DOHH2 (cell line): ENCODE data around the gene EPS8L3.

Experiments used
- H3F3A ChIP-seq: fragments of 200-600 bp; sonication (generic), shearing (Covaris generic); 2 replicates; pipeline ENCODE4 v1.6.0; 2016; ENCODE audit warnings: antibody characterized with exemption, mild to moderate bottlenecking; ENCODE audit not compliant: control insufficient read depth, insufficient read depth
- H3K27ac ChIP-seq: fragments of 200-600 bp; sonication (generic); 2 replicates; pipeline ENCODE4 v1.5.1; 2014; ENCODE audit warnings: low read depth, mild to moderate bottlenecking, low read length, moderate library complexity
- H3K27me3 ChIP-seq: fragments of 200-600 bp; sonication (generic); 2 replicates; pipeline ENCODE4 v1.6.1; 2014; ENCODE audit warnings: mild to moderate bottlenecking, low read length, mixed read lengths; ENCODE audit not compliant: control insufficient read depth
- H3K36me3 ChIP-seq: fragments of 200-600 bp; sonication (generic); 2 replicates; pipeline ENCODE4 v1.6.1; 2014; ENCODE audit warnings: mild to moderate bottlenecking, low read length, moderate library complexity, mixed read lengths; ENCODE audit not compliant: control insufficient read depth
- H3K4me1 ChIP-seq: fragments of 200-600 bp; sonication (generic); 2 replicates; pipeline ENCODE4 v1.6.1; 2014; ENCODE audit warnings: mild to moderate bottlenecking, low read length, mixed read lengths; ENCODE audit not compliant: control insufficient read depth
- H3K4me2 ChIP-seq: fragments of 200-600 bp; sonication (generic); 2 replicates; pipeline ENCODE4 v1.6.0; 2014; ENCODE audit warnings: mild to moderate bottlenecking, low read length, moderate library complexity
- H3K4me3 ChIP-seq: fragments of 200-600 bp; sonication (generic); 2 replicates; pipeline ENCODE4 v1.5.1; 2014; ENCODE audit warnings: mild to moderate bottlenecking, low read length, mixed read lengths
- H3K79me2 ChIP-seq: fragments of 200-600 bp; sonication (generic); 2 replicates; pipeline ENCODE4 v1.6.1; 2014; ENCODE audit warnings: mild to moderate bottlenecking, low read length, mixed read lengths; ENCODE audit not compliant: control insufficient read depth
- H3K9me2 ChIP-seq: fragments of 200-600 bp; sonication (generic); replicated peaks from 2 replicates; pipeline ENCODE4 v1.6.1; 2014; ENCODE audit warnings: mild to moderate bottlenecking, low read length, mixed read lengths; ENCODE audit not compliant: control insufficient read depth
- H3K9me3 ChIP-seq: fragments of 200-600 bp; sonication (generic); 2 replicates; pipeline ENCODE4 v1.6.1; 2014; ENCODE audit warnings: antibody characterized with exemption, low read length, mixed read lengths; ENCODE audit not compliant: control insufficient read depth, insufficient read depth
- H4K20me1 ChIP-seq: fragments of 200-600 bp; sonication (generic); 2 replicates; pipeline ENCODE4 v1.6.0; 2014; ENCODE audit warnings: low read depth, mild to moderate bottlenecking, antibody characterized with exemption, low read length, moderate library complexity; ENCODE audit not compliant: control insufficient read depth, insufficient read depth
- EZH2phosphoT487 ChIP-seq: fragments of 200-600 bp; sonication (generic); IDR thresholded peaks from 2 replicates; pipeline ENCODE4 v1.6.1; 2017; ENCODE audit warnings: borderline replicate concordance, mild to moderate bottlenecking, antibody characterized with exemption, low read length, moderate library complexity, mixed read lengths
- TF ChIP-seq, protein P1 (sequence below): fragments of 200-600 bp; sonication (generic); IDR thresholded peaks from one replicate; pipeline ENCODE4 v1.5.1; 2014; ENCODE audit warnings: antibody characterized with exemption, mild to moderate bottlenecking, low read depth, low read length; ENCODE audit not compliant: poor library complexity, severe bottlenecking

EPS8L3 gene

DNA sequence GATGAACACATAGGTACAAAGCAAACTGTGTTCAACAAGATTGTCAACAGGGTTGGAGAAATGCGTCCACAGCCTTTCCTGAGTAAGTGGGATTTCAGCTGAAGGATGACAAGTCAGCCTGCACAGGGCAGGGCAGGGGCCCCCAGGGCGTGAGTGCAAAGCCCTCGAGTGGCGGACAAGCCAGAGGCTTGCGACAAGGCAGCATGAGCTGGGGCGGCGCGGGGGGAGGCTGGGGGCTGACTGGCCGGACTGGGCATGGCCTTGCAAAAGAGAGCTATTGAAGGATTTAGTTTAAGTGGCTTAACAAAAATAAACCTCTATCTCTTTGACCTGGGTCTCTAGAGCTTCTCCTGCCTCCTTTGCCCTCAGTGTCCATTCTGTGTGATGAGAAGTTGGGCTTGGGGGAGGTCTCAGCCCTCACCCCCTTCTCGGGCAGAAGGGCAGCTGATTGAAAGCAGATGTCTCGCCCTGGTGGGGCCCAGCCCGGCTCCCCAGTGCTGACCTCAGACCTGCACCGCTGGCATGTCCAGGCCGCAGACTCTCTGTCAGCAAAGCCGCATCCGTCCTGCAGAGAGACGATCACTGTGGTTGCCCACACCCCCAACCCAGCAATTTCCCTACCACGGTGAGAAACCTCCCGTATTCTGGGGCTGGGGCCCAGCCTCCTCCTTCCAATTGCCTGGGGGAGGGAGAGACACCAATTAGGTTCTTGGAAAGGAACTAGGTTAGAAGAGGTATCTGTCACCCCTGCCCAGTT lies 24.3 kb upstream of the EPS8L3 start:
- Histone ChIP-seq H4K20me1 (no peaks in the 10 kb centered on the region), H3K4me2 (no peak overlapping the region), H3K9me3 (no peaks in the 10 kb centered on the region), H3K79me2 (no peaks in the 10 kb centered on the region), H3K4me1 (no peaks in the 10 kb centered on the region), H3K4me3 (no peak overlapping the region), H3F3A (no peaks in the 10 kb centered on the region), H3K27ac (no peak overlapping the region), H3K9me2 (no peaks in the 10 kb centered on the region), H3K27me3 (no peaks in the 10 kb centered on the region), H3K36me3 (no peaks in the 10 kb centered on the region)
- TF ChIP-seq, protein P1, sequence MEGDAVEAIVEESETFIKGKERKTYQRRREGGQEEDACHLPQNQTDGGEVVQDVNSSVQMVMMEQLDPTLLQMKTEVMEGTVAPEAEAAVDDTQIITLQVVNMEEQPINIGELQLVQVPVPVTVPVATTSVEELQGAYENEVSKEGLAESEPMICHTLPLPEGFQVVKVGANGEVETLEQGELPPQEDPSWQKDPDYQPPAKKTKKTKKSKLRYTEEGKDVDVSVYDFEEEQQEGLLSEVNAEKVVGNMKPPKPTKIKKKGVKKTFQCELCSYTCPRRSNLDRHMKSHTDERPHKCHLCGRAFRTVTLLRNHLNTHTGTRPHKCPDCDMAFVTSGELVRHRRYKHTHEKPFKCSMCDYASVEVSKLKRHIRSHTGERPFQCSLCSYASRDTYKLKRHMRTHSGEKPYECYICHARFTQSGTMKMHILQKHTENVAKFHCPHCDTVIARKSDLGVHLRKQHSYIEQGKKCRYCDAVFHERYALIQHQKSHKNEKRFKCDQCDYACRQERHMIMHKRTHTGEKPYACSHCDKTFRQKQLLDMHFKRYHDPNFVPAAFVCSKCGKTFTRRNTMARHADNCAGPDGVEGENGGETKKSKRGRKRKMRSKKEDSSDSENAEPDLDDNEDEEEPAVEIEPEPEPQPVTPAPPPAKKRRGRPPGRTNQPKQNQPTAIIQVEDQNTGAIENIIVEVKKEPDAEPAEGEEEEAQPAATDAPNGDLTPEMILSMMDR: no peak
- no peak for TF ChIP-seq EZH2phosphoT487

DNA sequence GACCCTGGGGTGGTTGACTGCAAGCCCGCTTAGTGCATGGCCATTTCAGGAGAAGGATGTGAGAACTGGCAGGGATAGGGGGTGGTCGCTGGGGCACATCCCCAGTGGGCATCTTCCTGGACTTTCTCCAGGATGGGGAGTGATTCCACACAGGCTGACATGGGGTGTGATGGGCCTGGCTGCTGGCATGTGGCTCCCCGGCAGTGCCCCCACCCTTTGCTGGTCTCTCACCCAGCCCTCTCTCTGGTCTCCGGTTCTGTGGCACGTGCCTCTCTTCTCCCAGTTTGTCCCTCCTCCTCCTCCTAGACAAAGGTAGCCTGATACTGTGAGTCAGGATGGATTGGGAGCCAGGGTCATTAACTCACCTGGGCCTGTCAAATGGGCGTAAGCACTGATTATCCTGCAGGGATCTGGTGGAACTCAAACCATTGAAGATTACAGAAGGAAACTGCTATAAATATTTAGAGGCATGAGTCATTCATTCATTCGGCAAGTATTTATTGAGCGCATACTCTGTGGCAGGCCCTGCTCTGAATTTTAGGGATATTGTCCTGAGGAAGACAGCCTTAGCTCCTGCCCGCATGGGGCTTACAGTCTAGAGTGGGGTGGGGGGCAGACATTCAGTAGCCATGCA lies 23.6 kb upstream of the EPS8L3 start:
- Histone ChIP-seq H3K36me3 (no peaks in the 10 kb centered on the region), H3K4me2 (no peak overlapping the region), H4K20me1 (no peaks in the 10 kb centered on the region)

DNA sequence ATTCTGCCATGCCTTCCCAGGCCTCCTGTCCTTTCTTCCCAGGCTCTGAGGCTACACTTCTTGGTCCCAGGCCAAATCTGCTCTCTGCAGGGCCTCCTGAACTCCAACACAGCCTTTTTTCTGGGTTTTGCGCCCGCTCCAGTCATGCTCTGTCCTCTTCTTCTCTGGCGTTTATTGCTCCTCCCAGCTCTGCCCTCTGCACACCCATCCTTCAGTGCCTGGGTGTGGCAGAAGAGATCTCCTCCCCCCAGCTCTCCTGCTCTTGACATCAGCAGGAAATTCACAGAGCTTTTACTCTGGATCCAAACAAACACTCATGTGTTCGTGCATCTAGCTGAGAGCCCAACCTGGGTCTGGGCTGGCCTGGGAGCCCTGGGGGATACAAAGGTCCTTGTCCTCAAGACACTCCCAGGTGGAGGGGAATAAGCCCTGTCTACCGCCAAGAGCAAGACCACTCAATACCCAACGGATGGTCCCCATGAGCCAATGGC lies 22.9 kb upstream of the EPS8L3 start:
- no peaks in the 10 kb centered on the region for H3F3A ChIP-seq
- no peak overlapping the region for H3K4me3 ChIP-seq
- H4K20me1 ChIP-seq: no peaks in the 10 kb centered on the region
- no peaks in the 10 kb centered on the region for H3K79me2 ChIP-seq
- H3K9me2 ChIP-seq: no peaks in the 10 kb centered on the region
- no peaks in the 10 kb centered on the region for H3K36me3 ChIP-seq
- H3K27ac ChIP-seq: no peak overlapping the region
- no peaks in the 10 kb centered on the region for H3K4me1 ChIP-seq
- TF ChIP-seq, protein P1: no peak
- no peak for TF ChIP-seq EZH2phosphoT487
- no peaks in the 10 kb centered on the region for H3K9me3 ChIP-seq
- H3K27me3 ChIP-seq: peaks cover 7% of the 10 kb centered on the region
- H3K4me2 ChIP-seq: no peak overlapping the region

More for the DNA sequence above, 23.6 kb upstream of the EPS8L3 start:
- H3K4me1 ChIP-seq: no peaks in the 10 kb centered on the region
- H3K9me3 ChIP-seq: no peaks in the 10 kb centered on the region
- no peaks in the 10 kb centered on the region for H3K9me2 ChIP-seq
- no peak overlapping the region for H3K4me3 ChIP-seq
- H3F3A ChIP-seq: no peaks in the 10 kb centered on the region
- TF ChIP-seq, protein P1: no peak
- no peak for TF ChIP-seq EZH2phosphoT487
- no peak overlapping the region for H3K27ac ChIP-seq
- no peaks in the 10 kb centered on the region for H3K79me2 ChIP-seq
- peaks cover 3% of the 10 kb centered on the region; the same call in 1 of the 2 replicates for H3K27me3 ChIP-seq
